HepG2 (cell line): ENCODE results near the gene TMEM225B. TPM values are rescaled to one million over a fixed set of nuclear protein-coding genes. Genes with fewer than 3 reads are reported as not detected.

Experiments used
- AHR ChIP-seq: IDR thresholded peaks from 2 replicates; pipeline ENCODE4 v1.6.1; 2018; ENCODE audit warnings: missing genetic modification reagents, missing compliant biosample characterization
- FOXO1 ChIP-seq: sonication (generic); formaldehyde crosslinking; IDR thresholded peaks from 2 replicates; pipeline ENCODE4 v1.4.0; 2020; ENCODE audit warnings: missing genetic modification reagents
- GATAD1 ChIP-seq: IDR thresholded peaks from 2 replicates; pipeline ENCODE4 v1.6.1; 2016; ENCODE audit warnings: missing genetic modification reagents, missing compliant biosample characterization
- HOXA3 ChIP-seq: sonication (generic); formaldehyde crosslinking; IDR thresholded peaks from 2 replicates; pipeline ENCODE4 v1.5.0; 2020; ENCODE audit warnings: missing genetic modification reagents
- MIER3 ChIP-seq: IDR thresholded peaks from 2 replicates; pipeline ENCODE4 v1.6.1; 2016; ENCODE audit warnings: missing compliant biosample characterization, borderline replicate concordance
- MXI1 ChIP-seq: IDR thresholded peaks from 3 replicates; pipeline ENCODE4 v1.6.1; 2012; ENCODE audit warnings: low read depth, low read length, inconsistent platforms, borderline replicate concordance
- REL ChIP-seq: sonication (generic); formaldehyde crosslinking; conservative IDR thresholded peaks from 2 replicates; pipeline ENCODE4 v1.8.0; 2022; ENCODE audit warnings: mild to moderate bottlenecking, missing genetic modification reagents, moderate library complexity
- SIX1 ChIP-seq: sonication (generic); formaldehyde crosslinking; IDR thresholded peaks from 2 replicates; pipeline ENCODE4 v1.4.0; 2020; ENCODE audit warnings: missing genetic modification reagents, borderline replicate concordance
- SNAPC2 ChIP-seq: sonication (generic); formaldehyde crosslinking; IDR thresholded peaks from 2 replicates; pipeline ENCODE4 v1.8.1; 2022; ENCODE audit warnings: mild to moderate bottlenecking, missing genetic modification reagents
- USF2 ChIP-seq, 2 experiments: sonication (generic) in 1 of 2; formaldehyde crosslinking in 1 of 2; IDR thresholded peaks; 2 replicates each; pipeline versions ENCODE4 v1.5.1 to v1.6.1; 2011 to 2020; ENCODE audit warnings: borderline replicate concordance in 1 of 2, low read depth in 1 of 2, low read length in 1 of 2, mild to moderate bottlenecking in 1 of 2, missing genetic modification reagents in 1 of 2, moderate library complexity in 1 of 2
- ZC3H13 ChIP-seq: sonication (generic); formaldehyde crosslinking; IDR thresholded peaks from 2 replicates; pipeline ENCODE4 v1.8.1; 2023; ENCODE audit warnings: mild to moderate bottlenecking, missing genetic modification reagents, moderate library complexity
- ZGPAT ChIP-seq: IDR thresholded peaks from 2 replicates; pipeline ENCODE4 v1.6.1; 2016; ENCODE audit warnings: mild to moderate bottlenecking
- ZNF382 ChIP-seq: sonication (generic); formaldehyde crosslinking; IDR thresholded peaks from 2 replicates; pipeline ENCODE4 v1.5.0; 2020; ENCODE audit warnings: missing genetic modification reagents, mild to moderate bottlenecking, borderline replicate concordance
- ZNF639 ChIP-seq: conservative IDR thresholded peaks from 2 replicates; pipeline ENCODE4 v1.6.1; 2018; ENCODE audit warnings: missing genetic modification reagents
- ZNF672 ChIP-seq: sonication (generic); formaldehyde crosslinking; IDR thresholded peaks from 2 replicates; pipeline ENCODE4 v1.8.1; 2022; ENCODE audit warnings: missing genetic modification reagents
- ZNF766 ChIP-seq: sonication (generic); formaldehyde crosslinking; IDR thresholded peaks from 2 replicates; pipeline ENCODE4 v1.5.0; 2020; ENCODE audit warnings: missing genetic modification reagents, borderline replicate concordance
- polyA plus RNA-seq, 8 experiments: library from polyadenylated mRNA; depleted of rRNA in 3 of 8; stranded (reverse) in 7 of 8; unstranded in 1 of 8; fragments of >200 nt; fragmentation: Illumina TruSeq in 4 of 8; extraction: Trizol in 4 of 8; gene quantifications; 2 replicates each; pipeline versions ENCODE4 v1.2.1 to v1.2.3, GENCODE V29; 2011 to 2016; ENCODE audit warnings: low read depth in 4 of 8, missing spikeins in 1 of 8, mixed read lengths in 1 of 8; ENCODE audit not compliant: insufficient read depth in 1 of 8
- total RNA-seq, 5 experiments: library from RNA; depleted of rRNA; stranded (reverse); fragments of >200 nt; fragmentation: Illumina TruSeq; extraction: Trizol; gene quantifications; 2 replicates each; pipeline ENCODE4 v1.2.3, GENCODE V29; 2016; ENCODE audit warnings: low read depth in 1 of 5
- TF ChIP-seq, protein P1 (sequence below): sonication (generic); formaldehyde crosslinking; IDR thresholded peaks from 2 replicates; pipeline ENCODE4 v1.9.0; 2022; ENCODE audit warnings: missing genetic modification reagents, mild to moderate bottlenecking, borderline replicate concordance
- TF ChIP-seq, protein P2 (sequence below): sonication (generic); formaldehyde crosslinking; conservative IDR thresholded peaks from 2 replicates; pipeline ENCODE4 v1.4.0; 2020; ENCODE audit warnings: missing genetic modification reagents

The TMEM225B gene
- total and polyA plus RNA-seq, 2 of the 13 experiments (the other 11 are each of a cell fraction or from before 2014, with no cell fraction given): 0.78 to 0.95 TPM

- TF ChIP-seq USF2 (IDR thresholded peaks at IDR 0.05; ENCODE audit: low read depth, low read length) (no peak), USF2 (CRISPR knock-in tag; IDR thresholded peaks at IDR 0.05; ENCODE audit: borderline replicate concordance) (no peak), ZNF672 (CRISPR knock-in tag) (no peak), REL (CRISPR knock-in tag) (0 out of 2 replicates have a peak, but pooled peaks have one; percentile 72), HOXA3 (CRISPR knock-in tag) (no peak; the same call in none of the 2 replicates), AHR (CRISPR knock-in tag) (no peak), ZNF639 (CRISPR knock-in tag) (peak; percentile 94), SIX1 (CRISPR knock-in tag) (no peak), ZNF766 (CRISPR knock-in tag) (no peak), FOXO1 (CRISPR knock-in tag) (0 out of 2 replicates have a peak, but pooled peaks have one; percentile 23), ZNF382 (no peak), GATAD1 (CRISPR knock-in tag) (peak; percentile 91), MIER3 (CRISPR knock-in tag) (peak; percentile 18; the same call in 1 of the 2 replicates), ZGPAT (peak; percentile 87), MXI1 (peak; percentile 70; the same call in 1 of the 3 replicates), SNAPC2 (CRISPR knock-in tag) (peak; percentile 66; the same call in 1 of the 2 replicates), ZC3H13 (CRISPR knock-in tag) (peak; percentile 89)
- TF ChIP-seq, protein P1, sequence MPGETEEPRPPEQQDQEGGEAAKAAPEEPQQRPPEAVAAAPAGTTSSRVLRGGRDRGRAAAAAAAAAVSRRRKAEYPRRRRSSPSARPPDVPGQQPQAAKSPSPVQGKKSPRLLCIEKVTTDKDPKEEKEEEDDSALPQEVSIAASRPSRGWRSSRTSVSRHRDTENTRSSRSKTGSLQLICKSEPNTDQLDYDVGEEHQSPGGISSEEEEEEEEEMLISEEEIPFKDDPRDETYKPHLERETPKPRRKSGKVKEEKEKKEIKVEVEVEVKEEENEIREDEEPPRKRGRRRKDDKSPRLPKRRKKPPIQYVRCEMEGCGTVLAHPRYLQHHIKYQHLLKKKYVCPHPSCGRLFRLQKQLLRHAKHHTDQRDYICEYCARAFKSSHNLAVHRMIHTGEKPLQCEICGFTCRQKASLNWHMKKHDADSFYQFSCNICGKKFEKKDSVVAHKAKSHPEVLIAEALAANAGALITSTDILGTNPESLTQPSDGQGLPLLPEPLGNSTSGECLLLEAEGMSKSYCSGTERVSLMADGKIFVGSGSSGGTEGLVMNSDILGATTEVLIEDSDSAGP (CRISPR knock-in tag): peak; percentile 85
- TF ChIP-seq, protein P2, sequence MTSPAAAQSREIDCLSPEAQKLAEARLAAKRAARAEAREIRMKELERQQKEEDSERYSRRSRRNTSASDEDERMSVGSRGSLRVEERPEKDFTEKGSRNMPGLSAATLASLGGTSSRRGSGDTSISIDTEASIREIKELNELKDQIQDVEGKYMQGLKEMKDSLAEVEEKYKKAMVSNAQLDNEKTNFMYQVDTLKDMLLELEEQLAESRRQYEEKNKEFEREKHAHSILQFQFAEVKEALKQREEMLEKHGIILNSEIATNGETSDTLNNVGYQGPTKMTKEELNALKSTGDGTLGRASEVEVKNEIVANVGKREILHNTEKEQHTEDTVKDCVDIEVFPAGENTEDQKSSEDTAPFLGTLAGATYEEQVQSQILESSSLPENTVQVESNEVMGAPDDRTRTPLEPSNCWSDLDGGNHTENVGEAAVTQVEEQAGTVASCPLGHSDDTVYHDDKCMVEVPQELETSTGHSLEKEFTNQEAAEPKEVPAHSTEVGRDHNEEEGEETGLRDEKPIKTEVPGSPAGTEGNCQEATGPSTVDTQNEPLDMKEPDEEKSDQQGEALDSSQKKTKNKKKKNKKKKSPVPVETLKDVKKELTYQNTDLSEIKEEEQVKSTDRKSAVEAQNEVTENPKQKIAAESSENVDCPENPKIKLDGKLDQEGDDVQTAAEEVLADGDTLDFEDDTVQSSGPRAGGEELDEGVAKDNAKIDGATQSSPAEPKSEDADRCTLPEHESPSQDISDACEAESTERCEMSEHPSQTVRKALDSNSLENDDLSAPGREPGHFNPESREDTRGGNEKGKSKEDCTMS (CRISPR knock-in tag): no peak
These were observed 39.5 kb upstream of the TMEM225B start, which contains the start of gene ZNF655 (continued) for GRCh38 chr7:99558306-99559174.
